ENCODE results near the gene FNBP1. TPM values are rescaled to one million over a fixed set of nuclear protein-coding genes. Genes with fewer than 3 reads are reported as not detected.
"Not testable (repeated sequence)": the region's sequence is repeated elsewhere in the genome, so short reads cannot be mapped to it uniquely, and the experiment has no call there.

FNBP1 gene
- total RNA-seq, 1 experiment from 2014 or later = 36.5 TPM

DNA sequence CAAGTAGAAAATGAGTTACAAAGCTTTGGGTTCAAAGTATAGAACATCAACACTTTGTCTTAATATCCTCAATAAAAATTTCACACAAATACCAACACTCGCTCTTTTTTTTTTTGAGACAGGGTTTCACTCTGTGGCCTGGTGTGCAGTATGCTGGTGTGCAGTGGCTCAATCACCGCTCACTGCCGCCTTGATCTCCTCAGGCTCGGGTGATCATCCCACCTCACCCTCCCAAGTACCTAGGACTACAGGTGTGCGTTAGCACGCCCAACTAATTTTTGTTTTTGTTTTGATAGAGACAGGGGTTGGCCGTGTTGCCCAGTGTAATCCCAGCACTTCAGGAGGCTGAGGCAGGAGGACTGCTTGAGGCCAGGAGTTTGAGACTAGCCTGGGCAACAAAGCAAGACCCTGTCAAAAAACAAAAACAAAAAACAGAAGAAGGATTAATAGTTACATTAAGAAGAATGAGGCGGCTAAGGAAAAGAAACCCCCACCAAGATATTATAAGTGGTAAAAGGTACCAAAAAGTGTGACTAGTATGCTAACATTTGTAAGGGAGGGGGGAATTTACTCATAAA is 20.3 kb downstream of the FNBP1 start:
- H2BK20ac ChIP-seq (ENCODE audit: low read depth, low read length, poor library complexity, severe bottlenecking) = no peak overlapping the region
- no peak overlapping the region for H4K8ac ChIP-seq (replicated peaks; ENCODE audit: insufficient read length, low read depth, low read length)
- no peak overlapping the region for H3K9ac ChIP-seq (ENCODE audit: extremely low read depth, insufficient read length, low read length)
- H2BK5ac ChIP-seq (ENCODE audit: insufficient read length, low read length) = no peak overlapping the region
- no peak for DNase-seq
- no peaks in the 10 kb centered on the region for H3K9me3 Mint-ChIP-seq
- no peak overlapping the region for H3K4me3 Mint-ChIP-seq
- H2BK12ac ChIP-seq (ENCODE audit: insufficient read length, low read depth, low read length) = no peak overlapping the region
- H3K4me1 ChIP-seq (ENCODE audit: insufficient read depth, low read length) = no peaks in the 10 kb centered on the region; the same call in 1 of the 2 replicates
- no peak overlapping the region for H3K27ac Mint-ChIP-seq
- H2AFZ ChIP-seq (ENCODE audit: low read length) = no peak overlapping the region
- no CpG with 5 or more reads among the region's 8 CpGs for WGBS (ENCODE audit: extremely low coverage, insufficient read length, low lambda C conversion rate)
- no peak overlapping the region for H3K4me2 ChIP-seq (ENCODE audit: insufficient read depth, insufficient read length, low read length)
- no peak overlapping the region for H3K56ac ChIP-seq (ENCODE audit: insufficient read length, low read depth, low read length)
- H3K23ac ChIP-seq (ENCODE audit: insufficient read length, low read depth, low read length) = no peak overlapping the region
- H3K4ac ChIP-seq (ENCODE audit: low read depth, low read length) = no peak overlapping the region
- TF ChIP-seq, protein P1, sequence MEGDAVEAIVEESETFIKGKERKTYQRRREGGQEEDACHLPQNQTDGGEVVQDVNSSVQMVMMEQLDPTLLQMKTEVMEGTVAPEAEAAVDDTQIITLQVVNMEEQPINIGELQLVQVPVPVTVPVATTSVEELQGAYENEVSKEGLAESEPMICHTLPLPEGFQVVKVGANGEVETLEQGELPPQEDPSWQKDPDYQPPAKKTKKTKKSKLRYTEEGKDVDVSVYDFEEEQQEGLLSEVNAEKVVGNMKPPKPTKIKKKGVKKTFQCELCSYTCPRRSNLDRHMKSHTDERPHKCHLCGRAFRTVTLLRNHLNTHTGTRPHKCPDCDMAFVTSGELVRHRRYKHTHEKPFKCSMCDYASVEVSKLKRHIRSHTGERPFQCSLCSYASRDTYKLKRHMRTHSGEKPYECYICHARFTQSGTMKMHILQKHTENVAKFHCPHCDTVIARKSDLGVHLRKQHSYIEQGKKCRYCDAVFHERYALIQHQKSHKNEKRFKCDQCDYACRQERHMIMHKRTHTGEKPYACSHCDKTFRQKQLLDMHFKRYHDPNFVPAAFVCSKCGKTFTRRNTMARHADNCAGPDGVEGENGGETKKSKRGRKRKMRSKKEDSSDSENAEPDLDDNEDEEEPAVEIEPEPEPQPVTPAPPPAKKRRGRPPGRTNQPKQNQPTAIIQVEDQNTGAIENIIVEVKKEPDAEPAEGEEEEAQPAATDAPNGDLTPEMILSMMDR (conservative IDR thresholded peaks at IDR 0.05) = no peak
- no peak overlapping the region for H3K14ac ChIP-seq (ENCODE audit: insufficient read depth, low read length)
- no peak overlapping the region for H2BK15ac ChIP-seq (ENCODE audit: low read depth, low read length)
- H3K27ac ChIP-seq (ENCODE audit: insufficient read length, low read depth, low read length) = no peak overlapping the region
- H3K9me3 ChIP-seq (ENCODE audit: control insufficient read depth, low read depth, low read length) = no peaks in the 10 kb centered on the region
- H3K79me2 ChIP-seq (ENCODE audit: insufficient read depth, low read length) = no peaks in the 10 kb centered on the region; the same call in 1 of the 2 replicates
- no peaks in the 10 kb centered on the region for H3K27me3 Mint-ChIP-seq (ENCODE audit: low read depth)
- H3K27me3 ChIP-seq (ENCODE audit: insufficient read depth, low read length) = no peaks in the 10 kb centered on the region
- H3K4me1 Mint-ChIP-seq = peaks cover 3 to 8% of the 10 kb centered on the region in 2 experiments; a peak in 2 of 4 replicates
- no peak overlapping the region for H2AK5ac ChIP-seq (ENCODE audit: insufficient read length, low read length)
- no peak overlapping the region for H2BK120ac ChIP-seq (ENCODE audit: low read depth, low read length, poor library complexity, severe bottlenecking)
- H4K91ac ChIP-seq (ENCODE audit: insufficient read length, low read depth, low read length) = no peak overlapping the region
- no peak overlapping the region for H3K18ac ChIP-seq (ENCODE audit: insufficient read length, low read depth, low read length)
- no peak overlapping the region for H3T11ph ChIP-seq (ENCODE audit: low read length)
- no peaks in the 10 kb centered on the region for H3K23me2 ChIP-seq (ENCODE audit: insufficient read length, low read depth, low read length, poor library complexity, severe bottlenecking)
- H3K36me3 Mint-ChIP-seq (ENCODE audit: insufficient read depth in 1 of 3, low read depth in 3 of 3) = no peaks in the 10 kb centered on the region; a peak in 1 of 7 replicates
- H3K79me1 ChIP-seq (ENCODE audit: insufficient read depth, low read depth, low read length, poor library complexity, severe bottlenecking) = no peaks in the 10 kb centered on the region
- no peak overlapping the region for H4K5ac ChIP-seq (ENCODE audit: insufficient read length, low read depth, low read length)
- H4K20me1 ChIP-seq (ENCODE audit: control insufficient read depth, insufficient read depth, insufficient read length) = no peaks in the 10 kb centered on the region

DNA sequence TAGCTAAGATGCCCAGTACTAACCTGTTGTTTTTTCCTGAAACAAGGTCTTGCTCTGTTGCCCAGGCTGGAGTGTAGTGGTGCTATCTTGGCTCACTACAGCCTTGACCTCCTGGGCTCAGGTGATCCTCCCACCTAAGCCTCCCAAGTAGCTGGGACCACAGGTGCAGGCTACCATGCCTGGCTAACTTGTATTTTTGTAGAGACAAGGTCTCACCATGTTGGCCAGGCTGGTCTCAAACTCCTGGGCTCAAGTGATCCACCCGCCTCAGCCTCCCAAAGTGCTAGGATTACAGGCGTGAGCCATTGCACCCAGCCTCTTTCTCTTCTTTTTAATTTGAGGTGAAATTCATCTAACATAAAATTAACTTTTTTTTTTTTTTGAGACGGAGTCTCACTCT is 21.1 kb downstream of the FNBP1 start:
- not testable (repeated sequence) for H3K4ac ChIP-seq (ENCODE audit: low read depth, low read length); H2BK5ac ChIP-seq (ENCODE audit: insufficient read length, low read length); H4K8ac ChIP-seq (replicated peaks; ENCODE audit: insufficient read length, low read depth, low read length); H4K20me1 ChIP-seq (ENCODE audit: control insufficient read depth, insufficient read depth, insufficient read length); H3K4me1 ChIP-seq (ENCODE audit: insufficient read depth, low read length); H3K27ac Mint-ChIP-seq; H3K79me2 ChIP-seq (ENCODE audit: insufficient read depth, low read length); H2BK15ac ChIP-seq (ENCODE audit: low read depth, low read length); H4K5ac ChIP-seq (ENCODE audit: insufficient read length, low read depth, low read length); H3K9me3 Mint-ChIP-seq; H3K9ac ChIP-seq (ENCODE audit: extremely low read depth, insufficient read length, low read length); H3K23me2 ChIP-seq (ENCODE audit: insufficient read length, low read depth, low read length, poor library complexity, severe bottlenecking); H3K23ac ChIP-seq (ENCODE audit: insufficient read length, low read depth, low read length); H3K9me3 ChIP-seq (ENCODE audit: control insufficient read depth, low read depth, low read length); H3K56ac ChIP-seq (ENCODE audit: insufficient read length, low read depth, low read length); H3K36me3 Mint-ChIP-seq (ENCODE audit: insufficient read depth in 1 of 3, low read depth in 3 of 3); H3K27me3 ChIP-seq (ENCODE audit: insufficient read depth, low read length); H4K91ac ChIP-seq (ENCODE audit: insufficient read length, low read depth, low read length); H3K79me1 ChIP-seq (ENCODE audit: insufficient read depth, low read depth, low read length, poor library complexity, severe bottlenecking); H3K14ac ChIP-seq (ENCODE audit: insufficient read depth, low read length); H3K4me1 Mint-ChIP-seq; H3K18ac ChIP-seq (ENCODE audit: insufficient read length, low read depth, low read length); H2BK120ac ChIP-seq (ENCODE audit: low read depth, low read length, poor library complexity, severe bottlenecking); H3T11ph ChIP-seq (ENCODE audit: low read length); H2BK20ac ChIP-seq (ENCODE audit: low read depth, low read length, poor library complexity, severe bottlenecking); H3K27ac ChIP-seq (ENCODE audit: insufficient read length, low read depth, low read length); H3K4me3 Mint-ChIP-seq; H2AK5ac ChIP-seq (ENCODE audit: insufficient read length, low read length); H2BK12ac ChIP-seq (ENCODE audit: insufficient read length, low read depth, low read length); H3K27me3 Mint-ChIP-seq (ENCODE audit: low read depth); DNase-seq; H3K4me2 ChIP-seq (ENCODE audit: insufficient read depth, insufficient read length, low read length); H2AFZ ChIP-seq (ENCODE audit: low read length)
- WGBS (ENCODE audit: extremely low coverage, insufficient read length, low lambda C conversion rate) = no CpG with 5 or more reads among the region's 3 CpGs
